ENCODE measurements around the gene ASPSCR1. TPM values are rescaled to one million over a fixed set of nuclear protein-coding genes. Genes with fewer than 3 reads are reported as not detected.

The ASPSCR1 gene
- total RNA-seq, 1 donor, result 23.6 TPM

DNA sequence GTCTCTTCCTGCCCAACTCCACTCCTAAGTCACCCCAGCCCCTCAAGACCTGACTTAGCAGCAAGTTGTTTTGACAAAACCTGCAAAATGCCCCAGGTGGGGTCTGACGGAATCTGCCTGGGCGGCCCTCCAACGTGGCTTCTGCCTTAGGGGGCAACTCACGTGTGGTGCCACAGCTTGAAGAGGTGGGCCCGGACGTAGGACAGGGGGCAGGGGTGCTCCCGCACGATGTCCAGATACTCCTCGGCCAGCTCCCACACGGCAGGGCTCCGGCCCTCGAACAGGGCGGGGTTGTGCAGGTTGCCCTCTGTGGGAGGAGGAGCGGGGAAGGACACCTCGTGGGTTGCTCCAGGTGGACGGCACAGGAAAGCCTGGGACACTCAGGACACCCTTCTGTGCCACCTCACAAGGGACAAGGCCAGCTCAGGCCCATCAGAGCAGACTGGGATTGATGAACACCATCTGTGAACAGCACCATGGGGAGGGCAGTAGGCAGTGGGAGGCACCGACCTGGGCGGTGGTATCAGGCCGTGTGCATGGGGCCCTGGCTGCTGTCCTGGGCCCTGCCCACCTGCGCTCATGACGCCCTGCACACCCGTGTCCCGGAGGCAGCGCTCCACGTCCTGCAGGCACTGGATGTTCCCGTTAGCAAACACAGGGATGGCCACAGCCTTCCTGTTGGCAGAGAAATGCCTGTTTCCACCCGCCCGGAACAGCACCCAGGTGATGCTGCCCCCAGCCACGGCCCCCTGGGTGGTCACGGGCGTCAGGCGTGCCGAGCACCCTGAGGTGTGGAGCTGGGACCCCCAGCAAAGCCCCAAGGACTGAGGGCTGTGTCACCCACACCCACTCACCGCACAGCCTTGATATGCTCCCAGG, 83.9 kb downstream of the ASPSCR1 start:
- no peak overlapping the region for H3K4me3 ChIP-seq (ENCODE audit: low read depth, low read length)
- TF ChIP-seq, protein P1, sequence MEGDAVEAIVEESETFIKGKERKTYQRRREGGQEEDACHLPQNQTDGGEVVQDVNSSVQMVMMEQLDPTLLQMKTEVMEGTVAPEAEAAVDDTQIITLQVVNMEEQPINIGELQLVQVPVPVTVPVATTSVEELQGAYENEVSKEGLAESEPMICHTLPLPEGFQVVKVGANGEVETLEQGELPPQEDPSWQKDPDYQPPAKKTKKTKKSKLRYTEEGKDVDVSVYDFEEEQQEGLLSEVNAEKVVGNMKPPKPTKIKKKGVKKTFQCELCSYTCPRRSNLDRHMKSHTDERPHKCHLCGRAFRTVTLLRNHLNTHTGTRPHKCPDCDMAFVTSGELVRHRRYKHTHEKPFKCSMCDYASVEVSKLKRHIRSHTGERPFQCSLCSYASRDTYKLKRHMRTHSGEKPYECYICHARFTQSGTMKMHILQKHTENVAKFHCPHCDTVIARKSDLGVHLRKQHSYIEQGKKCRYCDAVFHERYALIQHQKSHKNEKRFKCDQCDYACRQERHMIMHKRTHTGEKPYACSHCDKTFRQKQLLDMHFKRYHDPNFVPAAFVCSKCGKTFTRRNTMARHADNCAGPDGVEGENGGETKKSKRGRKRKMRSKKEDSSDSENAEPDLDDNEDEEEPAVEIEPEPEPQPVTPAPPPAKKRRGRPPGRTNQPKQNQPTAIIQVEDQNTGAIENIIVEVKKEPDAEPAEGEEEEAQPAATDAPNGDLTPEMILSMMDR (IDR thresholded peaks at IDR 0.05; ENCODE audit: insufficient read depth, low read length), result no peak
- DNase-seq (ENCODE audit: low read depth), result no peak

DNA sequence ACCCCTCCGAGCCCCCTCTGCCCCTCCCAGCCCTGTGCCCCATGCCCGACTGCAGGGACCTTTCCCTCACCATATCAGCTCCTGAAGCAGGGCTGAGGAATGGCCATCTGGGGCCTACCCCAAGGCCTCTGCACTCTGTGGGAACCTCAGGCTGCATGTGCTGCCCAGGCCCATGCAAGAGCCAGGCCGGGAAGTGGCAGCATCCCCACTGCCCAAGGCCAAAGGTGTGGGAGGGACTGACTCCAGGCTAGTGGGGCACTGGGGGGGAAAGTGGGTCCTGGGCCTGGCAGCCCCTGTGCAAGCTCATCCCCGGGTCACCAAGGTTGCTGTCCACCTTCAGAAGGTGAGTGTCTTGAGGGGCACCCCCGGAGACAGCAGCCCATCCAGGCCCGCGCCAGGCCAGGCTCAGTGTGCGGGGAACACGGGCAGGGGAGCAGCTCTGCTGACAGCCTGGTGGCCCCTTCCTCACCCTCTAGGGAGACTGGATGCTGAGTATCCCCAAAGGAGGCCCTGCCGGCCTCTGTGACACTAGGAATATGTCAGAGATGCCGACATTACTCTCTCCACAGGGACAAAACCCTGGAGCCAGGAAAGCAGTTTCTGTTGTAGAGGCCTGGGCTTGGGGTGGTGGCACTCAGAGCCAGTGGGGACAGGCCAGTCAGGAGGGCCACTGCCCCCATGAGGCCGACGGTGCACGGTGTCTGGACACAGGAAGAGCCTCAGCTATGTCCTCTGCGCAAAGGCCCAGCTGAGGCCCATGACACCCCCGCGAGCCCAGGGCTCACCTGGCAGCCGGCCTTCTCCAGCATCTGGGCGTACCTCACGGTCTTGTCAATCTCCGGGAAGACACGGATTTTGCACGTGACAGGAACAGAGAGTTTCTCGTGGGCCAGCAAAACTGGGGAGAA, 84.9 kb downstream of the ASPSCR1 start:
- no peak for DNase-seq (ENCODE audit: low read depth)
- H3K4me3 ChIP-seq (ENCODE audit: low read depth, low read length), result no peak overlapping the region
- TF ChIP-seq, protein P1 (IDR thresholded peaks at IDR 0.05; ENCODE audit: insufficient read depth, low read length), result no peak

DNA sequence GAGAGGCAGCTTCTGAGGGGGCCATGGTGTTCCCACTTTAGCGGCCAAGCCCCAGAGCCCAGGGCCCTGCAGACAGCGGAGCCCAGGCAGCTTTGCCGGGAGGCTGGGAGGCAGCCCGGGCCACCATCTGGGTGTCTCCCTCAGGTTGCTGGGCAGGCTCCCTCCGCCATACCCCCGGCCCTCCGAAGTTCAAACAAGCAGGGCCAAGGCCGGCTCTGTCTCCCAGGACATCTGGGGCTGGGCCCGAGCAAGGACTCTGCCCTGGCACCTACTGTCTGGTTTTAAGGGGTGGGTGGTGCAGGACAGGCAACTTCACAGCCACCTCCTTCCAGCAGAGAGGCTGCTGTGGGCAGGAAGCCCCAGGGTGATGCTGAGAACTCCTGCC, 85.5 kb downstream of the ASPSCR1 start:
- no peak for DNase-seq (ENCODE audit: low read depth)
- no peak overlapping the region for H3K4me3 ChIP-seq (ENCODE audit: low read depth, low read length)

DNA sequence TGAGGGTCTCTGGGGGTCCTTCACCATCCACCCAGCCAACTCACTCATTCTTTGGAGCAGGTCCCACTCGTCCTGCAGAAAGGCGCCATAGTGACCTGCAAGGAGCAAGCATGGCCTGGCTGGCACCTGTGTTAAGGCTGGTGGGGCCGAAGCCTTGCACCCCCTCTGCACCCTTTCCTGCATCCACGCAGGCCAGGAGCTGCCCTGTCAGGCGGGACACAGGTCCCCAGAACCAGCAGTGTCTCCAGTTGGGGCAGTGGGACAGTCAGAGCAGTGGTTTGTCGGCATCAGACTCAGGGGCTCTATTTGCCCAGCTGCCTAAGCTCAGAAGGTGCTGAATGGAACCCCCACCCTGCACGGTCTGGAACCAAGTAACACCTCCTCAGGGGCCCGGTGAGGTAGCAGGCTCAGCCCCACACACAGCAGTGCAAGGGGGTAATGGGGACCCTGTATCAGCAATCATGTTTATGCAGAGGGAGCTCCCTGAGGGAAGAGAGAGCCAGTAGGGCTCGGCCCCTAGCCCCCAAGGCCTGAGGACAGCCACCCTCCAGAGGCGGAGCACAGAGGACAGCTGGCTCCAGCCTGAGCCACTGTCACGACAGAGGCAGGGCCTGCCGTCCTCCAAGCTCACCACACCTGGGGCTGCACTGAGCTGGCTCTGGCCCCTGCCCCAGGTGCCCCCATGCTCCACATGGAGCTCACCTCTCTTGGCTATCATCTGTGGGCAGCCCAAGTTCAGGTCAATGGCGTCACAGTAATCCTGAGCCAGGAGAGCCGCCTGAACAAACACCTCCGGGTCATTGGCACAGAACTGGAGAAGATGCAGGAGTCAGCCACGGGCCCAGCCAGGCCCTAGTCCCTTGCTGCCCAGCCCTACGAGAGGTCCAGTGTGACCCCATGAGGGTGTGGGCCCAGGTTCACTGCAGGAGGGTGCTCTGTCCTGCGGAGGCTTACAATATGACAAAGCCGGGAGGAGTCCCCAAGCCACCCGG, 86.3 kb downstream of the ASPSCR1 start:
- TF ChIP-seq, protein P1 (IDR thresholded peaks at IDR 0.05; ENCODE audit: insufficient read depth, low read length), result no peak
- H3K4me3 ChIP-seq (ENCODE audit: low read depth, low read length), result peak overlapping the region; percentile 82
- no peak for DNase-seq (ENCODE audit: low read depth)

More for the DNA sequence above, 85.5 kb downstream of the ASPSCR1 start:
- TF ChIP-seq, protein P1 (IDR thresholded peaks at IDR 0.05; ENCODE audit: insufficient read depth, low read length), result no peak

DNA sequence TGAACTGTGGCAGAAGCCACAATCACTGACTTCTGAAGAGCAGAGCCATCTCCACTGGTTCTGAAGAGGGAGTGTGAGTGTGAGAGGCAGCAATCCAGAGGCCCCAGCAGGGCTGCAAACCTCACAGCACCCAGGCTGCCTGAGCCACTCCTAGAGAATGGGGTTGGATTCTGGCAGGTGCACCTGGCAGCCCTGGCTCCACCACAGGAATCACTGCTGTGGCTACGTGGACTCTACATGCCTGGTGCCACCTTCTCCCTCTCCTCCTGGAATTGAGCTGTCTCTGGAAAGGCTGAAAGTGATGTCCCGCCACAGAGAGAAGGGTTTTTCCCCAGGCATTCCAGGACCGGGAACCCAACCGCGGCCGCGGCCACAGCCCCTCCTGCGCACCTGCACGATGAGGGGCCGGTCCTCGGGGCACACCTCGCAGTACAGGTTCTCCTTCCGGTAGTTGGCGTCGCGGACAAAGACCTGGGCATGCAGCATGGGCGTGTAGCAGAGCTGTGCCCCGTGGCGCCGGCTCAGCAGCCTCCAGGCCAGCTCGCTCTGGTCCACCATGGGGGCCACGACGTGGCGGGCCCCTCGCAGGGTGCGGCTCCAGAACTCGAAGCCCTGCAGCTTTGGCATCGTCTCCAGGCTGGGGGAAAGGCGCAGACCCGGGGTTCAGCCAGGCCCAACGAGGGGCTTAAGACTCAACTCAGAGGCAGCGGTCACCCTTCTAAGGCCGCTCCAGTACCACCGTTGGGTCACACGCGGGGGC, 87.2 kb downstream of the ASPSCR1 start:
- peak overlapping the region; percentile 82 for H3K4me3 ChIP-seq (ENCODE audit: low read depth, low read length)
- TF ChIP-seq, protein P1 (IDR thresholded peaks at IDR 0.05; ENCODE audit: insufficient read depth, low read length), result no peak
- no peak for DNase-seq (ENCODE audit: low read depth)
